DMS53 treated with DMSO at 0.1 percent for 48 hours (cell line): ENCODE measurements around the gene GCN1.
"Not testable (repeated sequence)": the region's sequence is repeated elsewhere in the genome, so short reads cannot be mapped to it uniquely, and the experiment has no call there.

Experiments
- DNase-seq: peaks from one replicate; lab custom pipeline; 2025; ENCODE audit not compliant: unreplicated experiment; lab: John Stamatoyannopoulos, UW

Gene GCN1

GRCh38 chr12:120194534-120195395 is at the start of gene GCN1:
Gene GCN1, minus strand, starts transcription at chr12:120194715. Its CDS starts 18 bp downstream, at chr12:120194697.
- peak; percentile 77 for DNase-seq

GRCh38 chr12:120242971-120243699 is 48.6 kb upstream of the GCN1 start:
- DNase-seq: no peak

- DNase-seq: no peak
Measured at GRCh38 chr12:120242275-120242799, 47.8 kb upstream of the GCN1 start.

- DNase-seq: no peak
Measured at GRCh38 chr12:120241561-120242274, 47.2 kb upstream of the GCN1 start.

- DNase-seq: no peak
Measured at GRCh38 chr12:120240495-120240833, 45.9 kb upstream of the GCN1 start.

GRCh38 chr12:120239776-120240494 is 45.4 kb upstream of the GCN1 start:
- no peak for DNase-seq

GRCh38 chr12:120238839-120239445 is 44.4 kb upstream of the GCN1 start:
- no peak for DNase-seq

- DNase-seq: no peak
Measured at GRCh38 chr12:120238217-120238616, 43.7 kb upstream of the GCN1 start.

- DNase-seq: no peak
Measured at GRCh38 chr12:120237360-120238171, 43.1 kb upstream of the GCN1 start.

- DNase-seq: not testable (repeated sequence)
Measured at GRCh38 chr12:120236809-120237208, 42.3 kb upstream of the GCN1 start.

GRCh38 chr12:120235369-120236323 is 41.1 kb upstream of the GCN1 start:
- DNase-seq: no peak

- DNase-seq: peak; percentile 77
Measured at GRCh38 chr12:120234643-120235368, 40.3 kb upstream of the GCN1 start.

GRCh38 chr12:120231316-120232011 is 36.9 kb upstream of the GCN1 start:
- peak; percentile 67 for DNase-seq

- DNase-seq: no peak
Measured at GRCh38 chr12:120230974-120231315, 36.4 kb upstream of the GCN1 start.

GRCh38 chr12:120230326-120230973 is 35.9 kb upstream of the GCN1 start:
- no peak for DNase-seq

- DNase-seq: no peak
Measured at GRCh38 chr12:120229487-120230325, 35.2 kb upstream of the GCN1 start.
